Progenitor cell of endocrine pancreas (in vitro differentiated cells): ENCODE measurements around the gene YTHDC1. TPM values are rescaled to one million over a fixed set of nuclear protein-coding genes. Genes with fewer than 3 reads are reported as not detected.
"Not testable (repeated sequence)": the region's sequence is repeated elsewhere in the genome, so short reads cannot be mapped to it uniquely, and the experiment has no call there.

Source experiments
- DNase-seq: peaks from one replicate; pipeline ENCODE4 v3.0.0; 2021; ENCODE audit warnings: low spot score; ENCODE audit not compliant: unreplicated experiment
- H3K27ac Mint-ChIP-seq: 2 replicates; pipeline ENCODE4 v1.8.0; 2021; ENCODE audit warnings: mild to moderate bottlenecking, moderate library complexity, mixed read lengths
- H3K27me3 Mint-ChIP-seq: 2 replicates; pipeline ENCODE4 v1.8.0; 2021; ENCODE audit warnings: mixed read lengths
- H3K36me3 Mint-ChIP-seq: 2 replicates; pipeline ENCODE4 v1.8.0; 2022; ENCODE audit warnings: mixed read lengths; ENCODE audit not compliant: insufficient read depth
- H3K4me1 Mint-ChIP-seq: 2 replicates; pipeline ENCODE4 v1.8.0; 2021; ENCODE audit warnings: low read depth, mixed read lengths
- H3K4me3 Mint-ChIP-seq: 2 replicates; pipeline ENCODE4 v1.8.0; 2021; ENCODE audit warnings: low read depth, mild to moderate bottlenecking, moderate library complexity, mixed read lengths
- H3K9me3 Mint-ChIP-seq: 2 replicates; pipeline ENCODE4 v1.8.0; 2021; ENCODE audit warnings: low read depth, mixed read lengths
- long read RNA-seq: library from polyadenylated mRNA; unstranded; transcript quantifications from one replicate; pipeline ENCODE4 v2.0.0, GENCODE V29; 2020
- total RNA-seq: library from RNA; stranded (reverse); gene quantifications from 2 replicates; pipeline ENCODE4 v1.2.1, GENCODE V29; 2021
- TF ChIP-seq, protein P1 (sequence below): fragments of 200-600 bp; sonication (generic); IDR thresholded peaks from one replicate; pipeline ENCODE4 v1.5.0; 2021; ENCODE audit warnings: antibody characterized with exemption, mild to moderate bottlenecking; ENCODE audit not compliant: unreplicated experiment

YTHDC1 gene
- 162 and 188 TPM in 2 replicates for total RNA-seq
- long read RNA-seq, full-length matches to known transcripts: 6 of 37 reads
- long read RNA-seq, partial matches to known transcripts: 21 of 37 reads
- long read RNA-seq, other reads (novel, unspliced or antisense): 10 of 37 reads

DNA sequence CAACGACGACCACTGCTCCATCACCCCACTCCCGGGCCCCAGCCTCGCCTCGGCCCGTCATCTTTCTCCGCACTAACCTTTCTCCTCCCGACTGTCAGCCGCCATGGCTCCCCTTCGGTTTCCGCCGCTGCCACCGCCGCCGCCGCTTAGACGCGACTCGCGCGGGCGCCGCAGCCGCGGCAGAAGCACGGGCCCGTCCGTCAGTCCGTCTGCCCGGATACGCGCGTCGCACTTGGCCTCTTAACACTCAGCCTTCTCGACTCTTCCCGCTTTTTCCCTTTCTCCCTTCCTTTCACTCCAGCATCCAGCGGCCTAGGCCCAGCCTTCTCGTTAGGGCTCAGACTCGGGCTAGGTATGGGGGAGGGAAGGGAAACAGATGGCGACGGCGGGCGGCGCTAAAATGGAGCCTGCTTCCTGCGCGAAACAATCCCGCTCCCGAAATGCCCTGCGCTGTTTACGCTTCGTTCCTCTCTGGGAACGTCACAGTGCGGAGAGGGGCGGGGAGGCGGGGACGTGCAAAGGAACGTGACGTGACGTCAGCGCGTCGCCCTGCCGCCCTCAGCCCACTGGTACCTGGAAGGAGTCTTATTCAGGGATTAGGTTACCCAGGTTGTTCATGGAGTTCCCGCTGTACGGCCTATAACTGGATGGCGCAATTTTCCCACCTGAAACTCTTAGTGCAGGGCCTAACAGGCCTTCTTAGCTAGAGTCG, at the start of gene YTHDC1:
TSS of gene YTHDC1 (minus strand) at position 442 of the 712 bp plus-strand sequence. CDS start at position 105, 337 bp downstream.
- H3K4me1 Mint-ChIP-seq: peaks cover 22% of the 10 kb centered on the region
- peak within 1 kb of the TSS; percentile 99 for H3K27ac Mint-ChIP-seq
- DNase-seq: peak; percentile 86
- H3K27me3 Mint-ChIP-seq: no peaks in the 10 kb centered on the region
- no peaks in the 10 kb centered on the region for H3K9me3 Mint-ChIP-seq
- TF ChIP-seq, protein P1, sequence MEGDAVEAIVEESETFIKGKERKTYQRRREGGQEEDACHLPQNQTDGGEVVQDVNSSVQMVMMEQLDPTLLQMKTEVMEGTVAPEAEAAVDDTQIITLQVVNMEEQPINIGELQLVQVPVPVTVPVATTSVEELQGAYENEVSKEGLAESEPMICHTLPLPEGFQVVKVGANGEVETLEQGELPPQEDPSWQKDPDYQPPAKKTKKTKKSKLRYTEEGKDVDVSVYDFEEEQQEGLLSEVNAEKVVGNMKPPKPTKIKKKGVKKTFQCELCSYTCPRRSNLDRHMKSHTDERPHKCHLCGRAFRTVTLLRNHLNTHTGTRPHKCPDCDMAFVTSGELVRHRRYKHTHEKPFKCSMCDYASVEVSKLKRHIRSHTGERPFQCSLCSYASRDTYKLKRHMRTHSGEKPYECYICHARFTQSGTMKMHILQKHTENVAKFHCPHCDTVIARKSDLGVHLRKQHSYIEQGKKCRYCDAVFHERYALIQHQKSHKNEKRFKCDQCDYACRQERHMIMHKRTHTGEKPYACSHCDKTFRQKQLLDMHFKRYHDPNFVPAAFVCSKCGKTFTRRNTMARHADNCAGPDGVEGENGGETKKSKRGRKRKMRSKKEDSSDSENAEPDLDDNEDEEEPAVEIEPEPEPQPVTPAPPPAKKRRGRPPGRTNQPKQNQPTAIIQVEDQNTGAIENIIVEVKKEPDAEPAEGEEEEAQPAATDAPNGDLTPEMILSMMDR: no peak
- peak within 1 kb of the TSS; percentile 91 for H3K4me3 Mint-ChIP-seq
- peaks cover 2% of the 10 kb centered on the region for H3K36me3 Mint-ChIP-seq

DNA sequence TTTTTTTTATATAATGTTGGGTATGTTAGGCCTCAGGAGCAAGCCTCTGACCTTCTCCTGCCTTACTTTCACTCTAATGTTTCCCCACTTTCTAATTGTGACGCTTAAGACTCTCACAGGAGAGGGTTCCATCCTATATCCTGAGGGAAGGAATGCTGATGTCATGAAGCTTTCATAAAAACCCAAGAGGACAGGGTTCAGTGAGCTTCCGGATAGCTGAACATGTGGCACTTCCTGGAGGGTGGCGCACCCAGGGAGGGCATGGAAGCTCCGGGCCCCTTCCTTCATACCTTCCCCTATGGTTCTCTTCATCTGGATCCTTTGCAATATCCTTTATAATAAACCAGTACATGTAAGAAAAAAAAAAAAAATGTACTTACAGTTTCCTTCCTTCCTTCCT, 49.4 kb upstream of the YTHDC1 start:
- Mint-ChIP-seq H3K27me3 (no peaks in the 10 kb centered on the region), H3K4me3 (no peak overlapping the region), H3K27ac (no peak overlapping the region), H3K4me1 (peaks cover 12% of the 10 kb centered on the region), H3K36me3 (no peaks in the 10 kb centered on the region), H3K9me3 (peaks cover 3% of the 10 kb centered on the region)
- DNase-seq: no peak
- TF ChIP-seq, protein P1: no peak

DNA sequence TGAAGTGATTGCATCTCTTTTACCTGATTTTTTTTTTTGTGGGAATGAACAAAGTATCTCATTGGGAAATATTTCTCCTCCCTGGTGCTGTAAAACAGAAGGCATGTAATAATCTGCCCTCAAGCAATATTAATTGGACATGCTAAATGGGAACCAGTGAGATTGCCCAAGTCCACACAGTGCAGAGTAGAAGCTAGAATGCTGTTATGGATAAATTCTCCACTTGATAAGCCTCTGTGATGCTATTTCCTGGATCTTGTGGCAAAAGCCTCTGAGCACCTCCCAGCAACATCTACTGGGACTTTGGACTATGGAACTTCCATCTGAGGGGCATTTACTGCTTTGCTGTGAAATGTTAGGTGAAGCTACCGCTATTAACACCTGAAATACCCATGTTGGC, 46.9 kb upstream of the YTHDC1 start:
- TF ChIP-seq, protein P1: no peak
- DNase-seq: no peak
- Mint-ChIP-seq H3K27ac (no peak overlapping the region), H3K4me1 (peaks cover 10% of the 10 kb centered on the region), H3K4me3 (no peak overlapping the region), H3K9me3 (peaks cover 3% of the 10 kb centered on the region), H3K36me3 (no peaks in the 10 kb centered on the region), H3K27me3 (no peaks in the 10 kb centered on the region)

DNA sequence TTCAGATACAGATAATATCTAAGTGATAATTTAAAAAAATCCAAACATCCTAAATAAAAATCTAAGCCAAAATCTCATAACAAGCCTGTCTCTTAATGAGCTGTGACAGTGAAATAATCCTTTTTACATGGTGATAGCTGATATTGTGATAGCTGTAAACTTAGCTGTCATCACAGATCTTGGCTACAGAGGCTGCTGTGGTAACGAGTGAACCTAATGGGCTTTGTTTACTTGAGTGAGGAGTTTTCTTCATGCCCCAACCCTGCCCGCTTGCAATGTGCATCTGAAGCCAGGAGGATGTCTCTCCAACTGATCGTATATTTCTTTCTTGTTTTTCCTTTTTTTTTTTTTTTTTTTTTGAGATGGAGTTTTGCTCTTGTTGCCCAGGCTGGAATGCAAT, 41.5 kb upstream of the YTHDC1 start:
- Mint-ChIP-seq H3K4me1 (peaks cover 9% of the 10 kb centered on the region), H3K9me3 (peaks cover 3% of the 10 kb centered on the region), H3K27me3 (no peaks in the 10 kb centered on the region), H3K36me3 (no peaks in the 10 kb centered on the region), H3K4me3 (no peak overlapping the region), H3K27ac (no peak overlapping the region)
- no peak for DNase-seq
- TF ChIP-seq, protein P1: no peak

DNA sequence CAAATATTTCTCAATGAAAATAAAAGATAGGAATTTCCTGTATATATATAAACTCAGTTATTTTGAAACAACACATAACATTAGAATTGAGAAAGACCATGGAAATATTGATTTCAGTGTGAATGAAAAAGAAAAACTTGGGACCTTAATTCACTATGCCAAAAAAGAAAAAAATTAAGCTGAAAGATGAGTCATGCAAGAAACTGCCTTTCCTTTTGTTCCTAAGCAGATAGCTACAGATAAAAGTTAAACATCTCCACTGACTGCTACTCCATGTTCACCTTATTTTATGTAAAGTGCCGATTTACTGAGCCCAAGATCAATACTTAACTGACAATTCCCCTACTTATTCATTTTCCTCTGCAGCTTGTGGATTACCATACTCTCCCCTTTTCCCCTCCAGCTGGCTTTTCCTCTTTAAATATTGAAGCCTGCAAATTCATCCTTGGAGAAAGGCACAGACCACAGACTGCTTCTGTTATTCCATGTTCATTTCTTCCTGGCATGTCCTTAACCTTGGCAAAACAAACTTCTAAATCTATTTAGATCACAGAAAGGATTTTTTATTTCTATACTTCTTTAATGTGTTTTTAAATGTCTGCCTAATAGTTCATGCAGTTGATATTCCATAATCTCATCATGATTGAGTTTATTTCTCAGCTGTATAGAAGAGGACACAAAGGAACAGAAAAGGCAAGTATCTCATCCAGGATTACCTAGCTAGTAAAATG, 40.5 kb upstream of the YTHDC1 start:
- no peak for DNase-seq
- Mint-ChIP-seq H3K4me3 (no peak overlapping the region), H3K36me3 (no peaks in the 10 kb centered on the region), H3K4me1 (peaks cover 9% of the 10 kb centered on the region), H3K27me3 (no peaks in the 10 kb centered on the region), H3K9me3 (peaks cover 3% of the 10 kb centered on the region), H3K27ac (no peak overlapping the region)
- TF ChIP-seq, protein P1: no peak

DNA sequence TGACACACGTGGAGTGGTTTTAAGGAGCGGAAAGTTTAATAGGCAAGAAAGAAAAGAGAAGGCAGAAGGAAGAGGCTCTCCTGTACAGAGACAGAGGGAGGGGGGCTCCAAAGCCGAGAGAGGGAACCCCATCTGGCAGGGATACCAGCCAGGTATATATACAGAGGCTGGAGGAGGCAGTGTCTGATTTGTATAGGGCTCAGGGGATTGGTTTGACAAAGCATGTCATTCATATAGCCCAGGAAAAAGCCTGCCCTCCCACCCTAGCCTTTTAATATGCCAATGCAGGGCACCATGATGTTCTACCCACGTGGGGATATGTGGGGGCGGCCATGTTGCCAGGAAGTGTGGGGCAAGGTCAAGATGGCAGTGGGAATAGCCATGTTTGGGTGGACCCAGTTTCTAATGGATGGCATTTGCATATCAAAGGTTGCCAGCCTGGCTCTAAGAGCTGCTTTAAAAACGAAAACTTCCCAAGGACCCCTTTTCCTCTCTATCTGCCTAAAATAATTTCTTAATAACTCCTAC, 39.6 kb upstream of the YTHDC1 start:
- not testable (repeated sequence) for DNase-seq, H3K9me3 Mint-ChIP-seq, H3K4me1 Mint-ChIP-seq, H3K36me3 Mint-ChIP-seq, H3K27me3 Mint-ChIP-seq, H3K4me3 Mint-ChIP-seq, H3K27ac Mint-ChIP-seq
